Fibroblast of lung (primary cell): ENCODE results near the gene SLC13A2. TPM values are rescaled to one million over a fixed set of nuclear protein-coding genes. Genes with fewer than 3 reads are reported as not detected.

Experiments
- DNase-seq, 2 donors: peaks; one replicate each; pipeline versions ENCODE4 v3.0.0 to v3.0.0-alpha.2; 2010; ENCODE audit warnings: low read depth in 2 of 2
- H2AFZ ChIP-seq: 2 replicates; pipeline ENCODE4 v1.5.1; 2012; ENCODE audit warnings: low read length, control low read depth, inconsistent platforms
- H3K27ac ChIP-seq: 2 replicates; pipeline ENCODE4 v1.5.1; 2011; ENCODE audit warnings: low read length, control low read depth; ENCODE audit not compliant: insufficient read depth
- H3K27me3 ChIP-seq: 2 replicates; pipeline ENCODE4 v1.5.1; 2011; ENCODE audit warnings: mild to moderate bottlenecking, low read length; ENCODE audit not compliant: control insufficient read depth, insufficient read depth
- H3K36me3 ChIP-seq: 2 replicates; pipeline ENCODE4 v1.5.1; 2011; ENCODE audit warnings: low read length; ENCODE audit not compliant: control insufficient read depth, insufficient read depth
- H3K4me1 ChIP-seq: 2 replicates; pipeline ENCODE4 v1.5.1; 2011; ENCODE audit warnings: low read length; ENCODE audit not compliant: control insufficient read depth, insufficient read depth; ENCODE audit errors: extremely low read depth
- H3K4me2 ChIP-seq: 2 replicates; pipeline ENCODE4 v1.5.1; 2011; ENCODE audit warnings: low read length, control low read depth; ENCODE audit not compliant: insufficient read depth; ENCODE audit errors: extremely low read depth
- H3K4me3 ChIP-seq, 4 experiments: fragments of 200-600 bp in 1 of 4; sonication (generic) in 1 of 4; replicated peaks in 1 of 4; 2 replicates each; pipeline ENCODE4 v1.5.1; 2011 to 2016; ENCODE audit warnings: low read length in 4 of 4, low read depth in 3 of 4, mild to moderate bottlenecking in 3 of 4, control low read depth in 2 of 4, inconsistent platforms in 1 of 4, mixed read lengths in 1 of 4; ENCODE audit not compliant: insufficient read depth in 1 of 4; ENCODE audit errors: control extremely low read depth in 1 of 4
- H3K79me2 ChIP-seq: 2 replicates; pipeline ENCODE4 v1.5.1; 2012; ENCODE audit warnings: mild to moderate bottlenecking, low read length, inconsistent platforms; ENCODE audit not compliant: control insufficient read depth, insufficient read depth
- H3K9ac ChIP-seq: 2 replicates; pipeline ENCODE4 v1.5.1; 2011; ENCODE audit warnings: mild to moderate bottlenecking, low read length, control low read depth; ENCODE audit not compliant: insufficient read depth
- H3K9me3 ChIP-seq: 2 replicates; pipeline ENCODE4 v1.5.1; 2012; ENCODE audit warnings: low read depth, low read length; ENCODE audit not compliant: control insufficient read depth, insufficient read depth
- H4K20me1 ChIP-seq: 2 replicates; pipeline ENCODE4 v1.5.1; 2011; ENCODE audit warnings: low read length; ENCODE audit not compliant: control insufficient read depth, insufficient read depth; ENCODE audit errors: extremely low read depth
- CTCF ChIP-seq, 2 donors: IDR thresholded peaks in 1 of 2; conservative IDR thresholded peaks in 1 of 2; 1 replicate in 1 of 2; 2 replicates in 1 of 2; pipeline ENCODE4 v1.5.1; 2011 to 2012; ENCODE audit warnings: low read length in 2 of 2, control low read depth in 1 of 2, inconsistent platforms in 1 of 2, low read depth in 1 of 2, mild to moderate bottlenecking in 1 of 2
- EZH2 ChIP-seq: IDR thresholded peaks from 2 replicates; pipeline ENCODE4 v1.5.1; 2012; ENCODE audit warnings: low read length, control low read depth, mild to moderate bottlenecking; ENCODE audit errors: missing control alignments
- polyA plus RNA-seq, 2 donors: library from polyadenylated mRNA; depleted of rRNA in 1 of 2; stranded (reverse) in 1 of 2; unstranded in 1 of 2; fragments of >200 nt; gene quantifications; 2 replicates each; pipeline ENCODE4 v1.2.1, GENCODE V29; 2011 to 2012; ENCODE audit warnings: missing spikeins in 1 of 2
- total RNA-seq: library from RNA; depleted of rRNA; stranded (reverse); fragments of >200 nt; gene quantifications from 2 replicates; pipeline ENCODE4 v1.2.1, GENCODE V29; 2014

Gene SLC13A2
- total and polyA plus RNA-seq, 2 donors (not counting 1 experiment from before 2014, with no cell fraction given): not detected

- no peak overlapping the region for H3K4me3 ChIP-seq
- no peak for TF ChIP-seq EZH2
- no peak for TF ChIP-seq CTCF (conservative IDR thresholded peaks at IDR 0.05 in 1 of 2, IDR thresholded peaks at IDR 0.05 in 1 of 2; ENCODE audit: low read depth in 1 of 2, low read length in 2 of 2)
- no peaks in the 10 kb centered on the region for H3K36me3 ChIP-seq
- H4K20me1 ChIP-seq: no peaks in the 10 kb centered on the region
- no peak overlapping the region for H3K9ac ChIP-seq
- no peak for DNase-seq
- H3K27me3 ChIP-seq: peaks cover 14% of the 10 kb centered on the region
- H3K4me2 ChIP-seq: no peak overlapping the region
- H2AFZ ChIP-seq: no peak overlapping the region
- H3K9me3 ChIP-seq: no peaks in the 10 kb centered on the region
- H3K4me1 ChIP-seq: no peaks in the 10 kb centered on the region
- H3K79me2 ChIP-seq: no peaks in the 10 kb centered on the region
- no peak overlapping the region for H3K27ac ChIP-seq
These were observed 7.5 kb downstream of the SLC13A2 start for GRCh38 chr17:28480799-28481571.

GRCh38 chr17:28482551-28483199 is 9.2 kb downstream of the SLC13A2 start:
- Histone ChIP-seq H3K79me2 (no peaks in the 10 kb centered on the region), H3K4me2 (no peak overlapping the region), H3K9me3 (no peaks in the 10 kb centered on the region), H3K4me3 (no peak overlapping the region), H3K9ac (no peak overlapping the region), H3K27ac (no peak overlapping the region), H2AFZ (no peak overlapping the region), H3K36me3 (no peaks in the 10 kb centered on the region), H3K4me1 (no peaks in the 10 kb centered on the region), H3K27me3 (peaks cover 12% of the 10 kb centered on the region), H4K20me1 (no peaks in the 10 kb centered on the region)
- no peak for DNase-seq
- TF ChIP-seq EZH2 (no peak), CTCF (conservative IDR thresholded peaks at IDR 0.05 in 1 of 2, IDR thresholded peaks at IDR 0.05 in 1 of 2; ENCODE audit: low read depth in 1 of 2, low read length in 2 of 2) (no peak)

- no peak for DNase-seq
- Histone ChIP-seq H3K79me2 (no peaks in the 10 kb centered on the region), H3K4me1 (no peaks in the 10 kb centered on the region), H3K27me3 (peaks cover 14% of the 10 kb centered on the region), H4K20me1 (no peaks in the 10 kb centered on the region), H3K4me2 (no peak overlapping the region), H3K9ac (no peak overlapping the region), H3K27ac (no peak overlapping the region), H2AFZ (no peak overlapping the region), H3K36me3 (no peaks in the 10 kb centered on the region), H3K9me3 (no peaks in the 10 kb centered on the region), H3K4me3 (no peak overlapping the region)
- TF ChIP-seq CTCF (conservative IDR thresholded peaks at IDR 0.05 in 1 of 2, IDR thresholded peaks at IDR 0.05 in 1 of 2; ENCODE audit: low read depth in 1 of 2, low read length in 2 of 2) (no peak), EZH2 (no peak)
These were observed 10.9 kb downstream of the SLC13A2 start for GRCh38 chr17:28484296-28484695.
